ENCODE measurements around the gene DEK.
"Not testable (repeated sequence)": the region's sequence is repeated elsewhere in the genome, so short reads cannot be mapped to it uniquely, and the experiment has no call there.

The DEK gene

GRCh38 chr6:18187701-18188100, 76.6 kb downstream of the DEK start:
- no peak for DNase-seq

- DNase-seq, result no peak
Measured at GRCh38 chr6:18186540-18187250, 77.6 kb downstream of the DEK start.

- no peak for DNase-seq
Measured at GRCh38 chr6:18186033-18186432, 78.3 kb downstream of the DEK start.

GRCh38 chr6:18185624-18186023, 78.7 kb downstream of the DEK start:
- DNase-seq, result no peak

GRCh38 chr6:18183766-18184165, 80.6 kb downstream of the DEK start:
- no peak for DNase-seq

GRCh38 chr6:18182568-18182967, 81.8 kb downstream of the DEK start:
- DNase-seq, result no peak

- DNase-seq, result no peak
Measured at GRCh38 chr6:18179770-18180356, 84.5 kb downstream of the DEK start.

DNA sequence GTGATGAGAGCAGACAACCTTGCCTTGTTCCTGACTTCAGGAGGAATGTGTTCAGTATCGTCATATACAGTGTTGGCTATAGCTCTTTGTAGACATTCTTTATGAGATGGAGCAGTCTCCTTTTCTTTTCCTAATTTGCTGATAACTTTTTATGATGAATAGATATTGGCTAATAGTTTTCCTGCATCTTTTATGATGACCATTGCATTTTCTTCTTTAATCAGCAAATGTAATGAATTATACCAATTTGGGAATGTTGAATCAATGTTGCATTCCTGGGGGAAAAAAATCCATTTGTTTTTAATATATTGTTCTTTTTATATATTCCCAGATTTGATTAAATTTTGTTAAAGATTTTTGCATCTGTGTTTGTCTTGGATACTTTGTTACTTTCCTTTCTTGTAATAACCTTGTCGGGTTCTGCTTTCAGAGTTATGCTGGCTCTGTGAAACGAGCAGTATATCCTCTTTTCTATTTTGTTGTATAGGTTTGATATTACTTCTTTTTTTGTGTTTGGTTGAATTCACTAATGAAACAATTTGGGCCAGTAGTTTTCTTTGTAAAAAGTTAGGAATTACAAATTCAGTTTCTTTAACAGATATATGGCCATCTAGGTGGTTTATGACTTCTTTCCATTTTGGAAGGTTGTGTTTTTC, 85.2 kb downstream of the DEK start:
- DNase-seq, result no peak

DNA sequence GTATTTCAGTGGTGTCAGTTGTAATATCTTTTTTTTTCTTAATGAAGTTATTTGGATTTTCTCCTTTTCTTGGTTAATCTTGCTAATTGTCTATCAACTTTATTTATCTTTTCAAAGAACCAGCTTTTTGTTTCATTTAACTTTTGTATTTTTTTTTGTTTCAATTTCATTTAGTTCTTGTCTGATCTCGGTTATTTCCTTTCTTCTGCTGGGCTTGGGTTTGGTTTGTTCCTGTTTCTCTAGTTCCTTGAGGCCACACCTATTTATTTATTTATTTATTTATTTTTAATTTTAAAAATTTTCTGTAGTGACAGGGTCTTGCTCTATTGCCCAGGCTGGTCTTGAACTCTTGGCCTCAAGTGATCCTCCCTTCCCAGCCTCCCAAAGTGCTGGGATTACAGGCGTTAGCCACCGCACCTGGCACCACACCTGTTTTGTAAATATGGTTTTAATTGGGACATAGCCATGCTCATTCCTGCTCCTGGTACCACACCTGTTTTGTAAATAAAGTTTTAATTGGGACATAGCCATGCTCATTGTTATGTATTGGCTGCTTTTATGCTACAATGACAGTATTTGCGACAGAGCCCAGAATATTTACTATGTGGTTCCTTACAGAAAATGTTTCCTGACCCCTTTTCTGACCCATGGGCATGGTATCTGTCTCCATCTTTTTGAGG, 86.9 kb downstream of the DEK start:
- DNase-seq, result no peak

DNA sequence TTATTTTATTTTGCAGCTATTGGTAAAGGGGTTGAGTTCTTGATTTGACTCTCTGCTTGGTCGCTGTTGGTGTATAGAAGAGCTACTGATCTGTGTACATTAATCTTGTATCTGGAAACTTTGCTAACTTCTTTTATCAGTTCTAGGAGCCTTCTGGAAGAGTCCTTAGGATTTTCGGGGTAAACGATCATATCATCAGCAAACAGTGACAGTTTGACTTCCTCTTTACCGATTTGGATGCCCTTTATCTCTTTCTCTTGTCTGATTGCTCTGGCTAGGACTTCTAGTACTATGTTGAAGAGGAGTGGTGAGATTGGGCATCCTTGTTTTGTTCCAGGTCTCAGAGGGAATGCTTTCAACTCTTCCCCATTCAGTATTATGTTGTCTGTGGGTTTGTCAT, 88.1 kb downstream of the DEK start:
- not testable (repeated sequence) for DNase-seq

Measured in NCI-H187 (cell line).